ENCODE results near the gene THTPA. TPM values are rescaled to one million over a fixed set of nuclear protein-coding genes. Genes with fewer than 3 reads are reported as not detected.

THTPA gene
- total and polyA plus RNA-seq, 2 of the 13 experiments (the other 11 are each of a cell fraction or from before 2014, with no cell fraction given) = 7.4 to 8.7 TPM

GRCh38 chr14:23561259-23561658 is 5.2 kb downstream of the THTPA start (continued):
- 0 out of 2 replicates have a peak, but pooled peaks have one; percentile 5 for TF ChIP-seq SKIL (CRISPR knock-in tag; IDR thresholded peaks at IDR 0.05; ENCODE audit: borderline replicate concordance)

GRCh38 chr14:23561873-23562821 is 6.1 kb downstream of the THTPA start:
- no TSS peak for BruUV-seq (replicated peaks)
- no peak overlapping the region for H2AFZ ChIP-seq (ENCODE audit: low read length)
- CTCF ChIA-PET (ENCODE audit: low intra/inter-chr PET ratio, low total read pairs) = interaction anchor here (1.1 to 10.9 kb wide), 4 partner anchors 23 to 234 kb away, joined by 3 to 275 read pairs (median 12); no protein-coding TSS in a partner anchor
- peak; percentile 15; the same call in 1 of the 2 replicates for TF ChIP-seq HOXA9 (CRISPR knock-in tag; IDR thresholded peaks at IDR 0.05; ENCODE audit: borderline replicate concordance)
- TF ChIP-seq HES4 (CRISPR knock-in tag; IDR thresholded peaks at IDR 0.05; ENCODE audit: borderline replicate concordance) = 0 out of 2 replicates have a peak, but pooled peaks have one; percentile 57
- peak; percentile 42; the same call in 1 of the 2 replicates for TF ChIP-seq RXRA (CRISPR knock-in tag; IDR thresholded peaks at IDR 0.05)
- peak; percentile 32; the same call in 1 of the 2 replicates for TF ChIP-seq ZNF34 (CRISPR knock-in tag; IDR thresholded peaks at IDR 0.05; ENCODE audit: borderline replicate concordance)
- TF ChIP-seq FOSL2 (CRISPR knock-in tag; IDR thresholded peaks at IDR 0.05) = no peak
- peak; percentile 9; the same call in 1 of the 2 replicates for TF ChIP-seq CSRNP2 (CRISPR knock-in tag; conservative IDR thresholded peaks at IDR 0.05; ENCODE audit: low read depth)
- TF ChIP-seq MYC (CRISPR knock-in tag; IDR thresholded peaks at IDR 0.05; ENCODE audit: borderline replicate concordance) = peak; percentile 39; the same call in 1 of the 2 replicates
- TF ChIP-seq ZNF225 (CRISPR knock-in tag; IDR thresholded peaks at IDR 0.05) = peak; percentile 85; the same call in 1 of the 2 replicates
- 0 out of 2 replicates have a peak, but pooled peaks have one; percentile 64 for TF ChIP-seq ZNF512B (CRISPR knock-in tag; IDR thresholded peaks at IDR 0.05; ENCODE audit: borderline replicate concordance)

More at GRCh38 chr14:23561873-23562821, 6.1 kb downstream of the THTPA start:
- no peak for FAIRE-seq
- Histone ChIP-seq H3K79me2 (ENCODE audit: insufficient read depth, low read length) (peaks cover 7% of the 10 kb centered on the region), H3K27ac (ENCODE audit: extremely low read length, insufficient read depth, low read length) (no peak overlapping the region), H3K9ac (ENCODE audit: insufficient read depth, low read depth, low read length) (no peak overlapping the region), H3K4me3 (replicated peaks in 1 of 3; ENCODE audit: insufficient read depth in 1 of 3, low read depth in 2 of 3, low read length in 3 of 3) (no peak overlapping the region), H3K9me3 (ENCODE audit: low read length) (no peaks in the 10 kb centered on the region), H4K20me1 (ENCODE audit: insufficient read depth, low read length) (peaks cover 13% of the 10 kb centered on the region; the same call in 1 of the 2 replicates), H3K27me3 (ENCODE audit: control insufficient read depth in 1 of 2, insufficient read depth in 2 of 2, low read length in 2 of 2) (no peaks in the 10 kb centered on the region; a peak in 1 of 5 replicates), H3K4me2 (ENCODE audit: low read depth, low read length) (no peak overlapping the region), H3K4me1 (ENCODE audit: insufficient read depth, low read length) (peaks cover 37% of the 10 kb centered on the region), H3K36me3 (replicated peaks in 1 of 2; ENCODE audit: control insufficient read depth in 1 of 2, insufficient read depth in 2 of 2, low read length in 2 of 2) (peaks cover 53 to 73% of the 10 kb centered on the region in 2 experiments)
- in situ Hi-C loops (cut with HindIII; ENCODE audit: extremely low pct_ligation_motif_present, low pct_unique_long_range_greater_than_20kb) = no loop called here
- no peak for DNase-seq (ENCODE audit: low spot score)
- 97% methylated on average over 15 of the region's 15 CpGs for WGBS (ENCODE audit: low lambda C conversion rate)
- no peak for ATAC-seq
- intact Hi-C loops (cut with micrococcal nuclease; ENCODE audit: unreplicated experiment) = loop anchor here (1.0 kb wide), 3 partner anchors 79 to 234 kb away; no protein-coding TSS in a partner anchor
- POLR2A ChIA-PET = interaction anchor here (1.0 to 7.6 kb wide), 12 partner anchors 7 to 585 kb away, joined by 3 to 113 read pairs (median 5); partner anchors contain the start of genes AP1G2, HOMEZ, NGDN and PABPN1

Data from HepG2 (cell line).